Measurements from ENCODE around the gene NCBP1. TPM values are rescaled to one million over a fixed set of nuclear protein-coding genes. Genes with fewer than 3 reads are reported as not detected.

The NCBP1 gene
- total and polyA plus RNA-seq, 9 of the 15 experiments (the other 6 are each of a cell fraction or from before 2014, with no cell fraction given): 29.4 to 69.7 (median 57.5) TPM

- TF ChIP-seq SMARCB1 (IDR thresholded peaks at IDR 0.05; ENCODE audit: insufficient read length, low read depth) (no peak), ZNF431 (CRISPR knock-in tag; IDR thresholded peaks at IDR 0.05) (peak; percentile 85; the same call in 1 of the 2 replicates), FOXA3 (CRISPR knock-in tag; conservative IDR thresholded peaks at IDR 0.05 in 1 of 2, IDR thresholded peaks at IDR 0.05 in 1 of 2) (peak in 1 of 2 experiments; percentile 90; a peak in 1 of 4 replicates), ZZZ3 (IDR thresholded peaks at IDR 0.05) (no peak), ZC3H4 (CRISPR knock-in tag; IDR thresholded peaks at IDR 0.05; ENCODE audit: borderline replicate concordance) (peak; percentile 34; the same call in 1 of the 2 replicates), ZNF707 (CRISPR knock-in tag; conservative IDR thresholded peaks at IDR 0.05) (no peak), POLR2AphosphoS5 (IDR thresholded peaks at IDR 0.05; ENCODE audit: control insufficient read depth, insufficient read depth, low read depth, low read length) (peak; percentile 81), ZNF592 (IDR thresholded peaks at IDR 0.05) (0 out of 2 replicates have a peak, but pooled peaks have one; percentile 6), ZKSCAN8 (CRISPR knock-in tag; IDR thresholded peaks at IDR 0.05) (no peak), XRCC3 (IDR thresholded peaks at IDR 0.05) (no peak), JUN (IDR thresholded peaks at IDR 0.05; ENCODE audit: borderline replicate concordance, low read depth, low read length) (peak; percentile 28; the same call in 1 of the 2 replicates), JUN (CRISPR knock-in tag; IDR thresholded peaks at IDR 0.05; ENCODE audit: borderline replicate concordance) (peak; percentile 97), ZNF586 (CRISPR knock-in tag; conservative IDR thresholded peaks at IDR 0.05) (no peak), MYC (IDR thresholded peaks at IDR 0.05; ENCODE audit: low read depth, low read length) (peak; percentile 92), MYC (CRISPR knock-in tag; IDR thresholded peaks at IDR 0.05; ENCODE audit: borderline replicate concordance, low read depth) (peak; percentile 81; the same call in 1 of the 2 replicates), RBM39 (optimal IDR thresholded peaks at IDR 0.05; ENCODE audit: low read depth, low read length) (no peak), ZNF655 (CRISPR knock-in tag; IDR thresholded peaks at IDR 0.05) (no peak), BMI1 (IDR thresholded peaks at IDR 0.05; ENCODE audit: low read length) (no peak), HLTF (IDR thresholded peaks at IDR 0.05) (0 out of 2 replicates have a peak, but pooled peaks have one; percentile 30), ZNF77 (CRISPR knock-in tag; IDR thresholded peaks at IDR 0.05) (no peak), EZH2 (IDR thresholded peaks at IDR 0.05; ENCODE audit: borderline replicate concordance, low read depth, low read length) (no peak), NFE2 (IDR thresholded peaks at IDR 0.05; ENCODE audit: low read depth) (0 out of 2 replicates have a peak, but pooled peaks have one; percentile 9), SIX5 (IDR thresholded peaks at IDR 0.05; ENCODE audit: borderline replicate concordance in 1 of 2, insufficient read depth in 1 of 2, low read depth in 1 of 2, low read length in 2 of 2) (peak in 1 of 2 experiments; percentile 36; a peak in 1 of 4 replicates), ZKSCAN1 (IDR thresholded peaks at IDR 0.05; ENCODE audit: low read depth, low read length) (no peak)
Measured at GRCh38 chr9:97632985-97633858, at the start of gene NCBP1, which contains the start of gene TSTD2 (continued).
